Panc1 (cell line): ENCODE data around the gene RNF227. TPM values are rescaled to one million over a fixed set of nuclear protein-coding genes. Genes with fewer than 3 reads are reported as not detected.

ENCODE experiments used
- ATAC-seq: fragments of 200-7000 bp; cut with Tn5 transposase; 2 replicates; pipeline ENCODE4 v1.9.1; 2020; ENCODE audit warnings: mild to moderate bottlenecking, moderate library complexity
- BruUV-seq: library from RNA; stranded (reverse); fragments of 400-500 nt; replicated peaks from 2 replicates; lab custom pipeline; 2021; lab: Mats Ljungman, UMichigan
- CTCF ChIA-PET: fragments of 300-600 bp; sonication (Branson Sonifier 250); formaldehyde crosslinking; loops from one replicate; lab custom pipeline; 2022; ENCODE audit warnings: antibody characterized with exemption; lab: Charles Lee
- POLR2A ChIA-PET: fragments of 300-600 bp; sonication (Branson Sonifier 250); formaldehyde crosslinking; loops from one replicate; lab custom pipeline; 2022; ENCODE audit warnings: antibody characterized with exemption; lab: Charles Lee
- DNase-seq: peaks from one replicate; pipeline ENCODE4 v3.0.0-alpha.2; 2010; ENCODE audit warnings: low read depth, low spot score
- H3K27ac ChIP-seq: 2 replicates; pipeline ENCODE4 v1.5.1; 2011; ENCODE audit warnings: mild to moderate bottlenecking, low read length, inconsistent platforms
- H3K27me3 ChIP-seq: fragments of 200-500 bp; sonication (Bioruptor generic); 2 replicates; pipeline ENCODE4 v1.6.0; 2014; ENCODE audit warnings: low read length, inconsistent platforms; ENCODE audit not compliant: control insufficient read depth, insufficient read depth
- H3K36me3 ChIP-seq: fragments of 200-500 bp; sonication (Bioruptor generic); 2 replicates; pipeline ENCODE4 v1.5.1; 2014; ENCODE audit warnings: inconsistent platforms, mild to moderate bottlenecking, low read length, moderate library complexity; ENCODE audit not compliant: control insufficient read depth, insufficient read depth
- H3K4me1 ChIP-seq: 2 replicates; pipeline ENCODE4 v1.5.1; 2011; ENCODE audit warnings: inconsistent platforms, mild to moderate bottlenecking, low read length, moderate library complexity; ENCODE audit not compliant: control insufficient read depth, insufficient read depth
- H3K4me3 ChIP-seq, 2 experiments: 2 replicates each; pipeline ENCODE4 v1.5.1; 2011 to 2012; ENCODE audit warnings: low read depth in 2 of 2, low read length in 2 of 2, mild to moderate bottlenecking in 2 of 2, inconsistent platforms in 1 of 2, moderate library complexity in 1 of 2
- H3K9me3 ChIP-seq: fragments of 200-500 bp; sonication (Bioruptor generic); 2 replicates; pipeline ENCODE4 v1.5.1; 2014; ENCODE audit warnings: low read depth, mild to moderate bottlenecking, inconsistent platforms, low read length, moderate library complexity; ENCODE audit not compliant: control insufficient read depth, insufficient read depth
- POLR2AphosphoS5 ChIP-seq: IDR thresholded peaks from 2 replicates; pipeline ENCODE4 v1.6.1; 2012; ENCODE audit warnings: mild to moderate bottlenecking, low read depth, low read length, moderate library complexity
- SIN3A ChIP-seq: IDR thresholded peaks from 2 replicates; pipeline ENCODE4 v1.6.1; 2012; ENCODE audit warnings: low read depth, mild to moderate bottlenecking, low read length, moderate library complexity, borderline replicate concordance; ENCODE audit not compliant: insufficient read depth
- TCF7L2 ChIP-seq: IDR thresholded peaks from 2 replicates; pipeline ENCODE4 v1.6.1; 2011; ENCODE audit warnings: mild to moderate bottlenecking, low read depth, low read length, inconsistent platforms
- in situ Hi-C: cut with HindIII; loops from 2 replicates; pipeline ENCODE4 v1.10.0; 2016; ENCODE audit warnings: low sequenced_read_pairs, low pct_unique_long_range_greater_than_20kb
- intact Hi-C: fragments of 100-400 bp; cut with micrococcal nuclease; formaldehyde crosslinking; loops from one replicate; pipeline ENCODE4 v1.10.0; 2022; ENCODE audit not compliant: unreplicated experiment
- total RNA-seq: library from RNA; stranded (reverse); gene quantifications from one replicate; pipeline ENCODE4 v1.2.1, GENCODE V29; 2021; ENCODE audit not compliant: unreplicated experiment
- TF ChIP-seq, protein P1 (sequence below), 2 experiments: IDR thresholded peaks; 2 replicates each; pipeline ENCODE4 v1.6.1; 2011 to 2012; ENCODE audit warnings: low read depth in 2 of 2, control low read depth in 1 of 2, low read length in 1 of 2, mild to moderate bottlenecking in 1 of 2, moderate library complexity in 1 of 2; ENCODE audit not compliant: insufficient read depth in 1 of 2
- TF ChIP-seq, protein P2 (sequence below): fragments of 450-650 bp; IDR thresholded peaks from 2 replicates; pipeline ENCODE4 v1.5.1; 2017; ENCODE audit warnings: mild to moderate bottlenecking

RNF227 gene
- total RNA-seq, 1 experiment from 2014 or later = 2.6 TPM

DNA sequence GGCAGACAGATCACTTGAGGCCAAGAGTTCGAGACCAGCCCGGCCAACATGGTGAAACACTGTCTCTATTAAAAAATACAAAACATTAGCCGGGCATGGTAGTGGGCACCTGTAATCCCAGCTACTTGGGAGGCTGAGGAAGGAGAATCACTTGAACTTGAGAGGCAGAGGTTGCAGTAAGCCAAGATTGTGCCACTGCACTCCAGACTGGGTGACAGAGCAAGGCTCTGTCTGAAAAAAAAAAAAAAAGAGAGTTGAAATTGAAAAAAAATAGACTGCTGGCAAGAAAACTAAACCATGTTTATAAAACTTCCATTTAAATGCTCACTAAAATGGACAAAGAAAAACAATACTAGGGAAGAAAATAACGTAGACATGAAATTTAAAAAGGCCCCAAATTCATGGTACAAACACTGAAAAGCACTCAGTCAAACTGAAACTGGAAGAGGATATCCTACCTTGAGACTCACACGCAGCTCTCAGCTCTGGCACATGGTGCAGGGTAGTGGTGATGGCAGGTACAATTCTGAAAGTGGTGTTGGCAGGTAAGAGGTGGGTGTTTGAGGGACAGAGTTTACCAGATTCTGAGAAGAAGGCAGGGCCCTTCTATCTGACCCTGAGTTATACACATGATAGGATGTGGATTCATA lies 35.2 kb upstream of the RNF227 start:
- no peaks in the 10 kb centered on the region for H3K9me3 ChIP-seq
- intact Hi-C loops = no loop called here
- in situ Hi-C loops = no loop called here
- H3K27me3 ChIP-seq = no peaks in the 10 kb centered on the region
- H3K36me3 ChIP-seq = peaks cover 8% of the 10 kb centered on the region
- H3K4me3 ChIP-seq = no peak overlapping the region
- BruUV-seq = no TSS peak
- ATAC-seq (no peak), DNase-seq (no peak)
- H3K27ac ChIP-seq = no peak overlapping the region
- H3K4me1 ChIP-seq = no peaks in the 10 kb centered on the region
- ChIA-PET POLR2A (no interaction called here), CTCF (no interaction called here)
- TF ChIP-seq, protein P1, sequence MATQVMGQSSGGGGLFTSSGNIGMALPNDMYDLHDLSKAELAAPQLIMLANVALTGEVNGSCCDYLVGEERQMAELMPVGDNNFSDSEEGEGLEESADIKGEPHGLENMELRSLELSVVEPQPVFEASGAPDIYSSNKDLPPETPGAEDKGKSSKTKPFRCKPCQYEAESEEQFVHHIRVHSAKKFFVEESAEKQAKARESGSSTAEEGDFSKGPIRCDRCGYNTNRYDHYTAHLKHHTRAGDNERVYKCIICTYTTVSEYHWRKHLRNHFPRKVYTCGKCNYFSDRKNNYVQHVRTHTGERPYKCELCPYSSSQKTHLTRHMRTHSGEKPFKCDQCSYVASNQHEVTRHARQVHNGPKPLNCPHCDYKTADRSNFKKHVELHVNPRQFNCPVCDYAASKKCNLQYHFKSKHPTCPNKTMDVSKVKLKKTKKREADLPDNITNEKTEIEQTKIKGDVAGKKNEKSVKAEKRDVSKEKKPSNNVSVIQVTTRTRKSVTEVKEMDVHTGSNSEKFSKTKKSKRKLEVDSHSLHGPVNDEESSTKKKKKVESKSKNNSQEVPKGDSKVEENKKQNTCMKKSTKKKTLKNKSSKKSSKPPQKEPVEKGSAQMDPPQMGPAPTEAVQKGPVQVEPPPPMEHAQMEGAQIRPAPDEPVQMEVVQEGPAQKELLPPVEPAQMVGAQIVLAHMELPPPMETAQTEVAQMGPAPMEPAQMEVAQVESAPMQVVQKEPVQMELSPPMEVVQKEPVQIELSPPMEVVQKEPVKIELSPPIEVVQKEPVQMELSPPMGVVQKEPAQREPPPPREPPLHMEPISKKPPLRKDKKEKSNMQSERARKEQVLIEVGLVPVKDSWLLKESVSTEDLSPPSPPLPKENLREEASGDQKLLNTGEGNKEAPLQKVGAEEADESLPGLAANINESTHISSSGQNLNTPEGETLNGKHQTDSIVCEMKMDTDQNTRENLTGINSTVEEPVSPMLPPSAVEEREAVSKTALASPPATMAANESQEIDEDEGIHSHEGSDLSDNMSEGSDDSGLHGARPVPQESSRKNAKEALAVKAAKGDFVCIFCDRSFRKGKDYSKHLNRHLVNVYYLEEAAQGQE (IDR thresholded peaks at IDR 0.05; ENCODE audit: insufficient read depth in 1 of 2, low read depth in 2 of 2, low read length in 1 of 2) = no peak
- TF ChIP-seq SIN3A = no peak
- TF ChIP-seq, protein P2, sequence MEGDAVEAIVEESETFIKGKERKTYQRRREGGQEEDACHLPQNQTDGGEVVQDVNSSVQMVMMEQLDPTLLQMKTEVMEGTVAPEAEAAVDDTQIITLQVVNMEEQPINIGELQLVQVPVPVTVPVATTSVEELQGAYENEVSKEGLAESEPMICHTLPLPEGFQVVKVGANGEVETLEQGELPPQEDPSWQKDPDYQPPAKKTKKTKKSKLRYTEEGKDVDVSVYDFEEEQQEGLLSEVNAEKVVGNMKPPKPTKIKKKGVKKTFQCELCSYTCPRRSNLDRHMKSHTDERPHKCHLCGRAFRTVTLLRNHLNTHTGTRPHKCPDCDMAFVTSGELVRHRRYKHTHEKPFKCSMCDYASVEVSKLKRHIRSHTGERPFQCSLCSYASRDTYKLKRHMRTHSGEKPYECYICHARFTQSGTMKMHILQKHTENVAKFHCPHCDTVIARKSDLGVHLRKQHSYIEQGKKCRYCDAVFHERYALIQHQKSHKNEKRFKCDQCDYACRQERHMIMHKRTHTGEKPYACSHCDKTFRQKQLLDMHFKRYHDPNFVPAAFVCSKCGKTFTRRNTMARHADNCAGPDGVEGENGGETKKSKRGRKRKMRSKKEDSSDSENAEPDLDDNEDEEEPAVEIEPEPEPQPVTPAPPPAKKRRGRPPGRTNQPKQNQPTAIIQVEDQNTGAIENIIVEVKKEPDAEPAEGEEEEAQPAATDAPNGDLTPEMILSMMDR = no peak
- no peak for TF ChIP-seq TCF7L2
- no peak for TF ChIP-seq POLR2AphosphoS5

DNA sequence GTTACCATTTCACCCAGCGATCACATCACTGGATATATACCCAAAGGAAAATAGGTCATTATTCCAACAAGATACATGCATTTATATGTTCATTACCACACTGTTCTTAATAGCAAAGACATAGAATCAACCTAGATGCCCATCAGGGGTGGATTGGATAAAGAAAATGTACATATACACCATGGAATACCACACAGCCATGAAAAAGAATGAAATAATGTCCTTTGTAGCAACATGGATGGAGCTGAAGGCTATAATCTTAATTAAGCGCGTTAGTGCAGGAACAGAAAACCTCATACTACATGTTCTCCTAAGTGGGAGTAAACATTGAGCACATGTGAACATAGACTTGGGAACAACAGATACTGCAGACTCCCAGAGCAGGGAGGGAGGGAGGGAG lies 34.5 kb upstream of the RNF227 start:
- Histone ChIP-seq H3K4me1 (no peaks in the 10 kb centered on the region), H3K27me3 (no peaks in the 10 kb centered on the region), H3K9me3 (no peaks in the 10 kb centered on the region), H3K4me3 (no peak overlapping the region), H3K27ac (no peak overlapping the region), H3K36me3 (peaks cover 14% of the 10 kb centered on the region)
- ChIA-PET POLR2A (no interaction called here), CTCF (no interaction called here)
- no peak for DNase-seq
- ATAC-seq = no peak
- no TSS peak for BruUV-seq
- intact Hi-C loops = no loop called here
- TF ChIP-seq POLR2AphosphoS5 = no peak
- TF ChIP-seq SIN3A = no peak
- no peak for TF ChIP-seq TCF7L2
- TF ChIP-seq, protein P1 (IDR thresholded peaks at IDR 0.05; ENCODE audit: insufficient read depth in 1 of 2, low read depth in 2 of 2, low read length in 1 of 2) = no peak
- TF ChIP-seq, protein P2 = no peak
- in situ Hi-C loops = no loop called here
